SH-SY5Y (cell line): ENCODE results near the gene SUSD6.

Experiments used
- GATA2 ChIP-seq: IDR thresholded peaks from 2 replicates; pipeline ENCODE4 v1.6.1; 2011; ENCODE audit warnings: mild to moderate bottlenecking, low read depth, low read length
- GATA3 ChIP-seq: IDR thresholded peaks from 2 replicates; pipeline ENCODE4 v1.6.1; 2011; ENCODE audit warnings: low read depth, mild to moderate bottlenecking, low read length, moderate library complexity

DNA sequence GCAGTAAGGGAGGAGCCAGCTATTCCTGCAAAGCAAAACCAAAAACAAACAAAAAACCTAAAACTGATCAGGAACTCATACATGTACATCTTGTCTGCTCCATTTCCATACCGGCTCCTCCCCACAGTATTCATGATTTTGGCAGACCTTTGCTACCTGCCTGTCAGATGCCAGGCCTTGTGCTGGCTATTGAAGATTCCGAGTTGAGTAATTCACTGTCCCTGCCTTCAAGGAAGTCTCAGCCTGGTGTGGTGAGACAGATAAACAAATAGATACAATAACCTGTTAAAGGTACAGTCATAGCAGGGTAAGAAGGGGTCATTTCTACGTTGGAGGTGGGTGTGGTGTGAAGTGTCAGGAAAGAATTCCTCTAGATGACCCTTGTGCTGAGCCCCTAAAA, 42.7 kb downstream of the SUSD6 start:
- TF ChIP-seq GATA2, result no peak
- no peak for TF ChIP-seq GATA3
